Activated naive CD8-positive, alpha-beta T cell treated with anti-CD3 and anti-CD28 coated beads for 36 hours (primary cell): ENCODE results near the gene PRM1. TPM values are rescaled to one million over a fixed set of nuclear protein-coding genes. Genes with fewer than 3 reads are reported as not detected.

Experiments used
- DNase-seq: peaks from one replicate; pipeline ENCODE4 v3.0.0; 2021
- H3K27ac Mint-ChIP-seq: one replicate; pipeline ENCODE4 v1.8.0; 2022; ENCODE audit warnings: mild to moderate bottlenecking, moderate library complexity, mixed read lengths
- H3K27me3 Mint-ChIP-seq: one replicate; pipeline ENCODE4 v1.8.0; 2022; ENCODE audit warnings: mild to moderate bottlenecking, mixed read lengths
- H3K36me3 Mint-ChIP-seq: one replicate; pipeline ENCODE4 v1.8.0; 2021; ENCODE audit warnings: mild to moderate bottlenecking, mixed read lengths
- H3K4me1 Mint-ChIP-seq: one replicate; pipeline ENCODE4 v1.8.0; 2021; ENCODE audit warnings: mixed read lengths
- H3K4me3 Mint-ChIP-seq: one replicate; pipeline ENCODE4 v1.8.0; 2022; ENCODE audit warnings: mild to moderate bottlenecking, moderate library complexity, mixed read lengths
- H3K9me3 Mint-ChIP-seq: one replicate; pipeline ENCODE4 v1.8.0; 2022; ENCODE audit warnings: mixed read lengths
- total RNA-seq, 2 experiments: library from RNA; stranded (reverse); gene quantifications; one replicate each; pipeline ENCODE4 v1.2.3, GENCODE V29; 2021

PRM1 gene
- total RNA-seq, 2 experiments from 2014 or later = not detected

DNA sequence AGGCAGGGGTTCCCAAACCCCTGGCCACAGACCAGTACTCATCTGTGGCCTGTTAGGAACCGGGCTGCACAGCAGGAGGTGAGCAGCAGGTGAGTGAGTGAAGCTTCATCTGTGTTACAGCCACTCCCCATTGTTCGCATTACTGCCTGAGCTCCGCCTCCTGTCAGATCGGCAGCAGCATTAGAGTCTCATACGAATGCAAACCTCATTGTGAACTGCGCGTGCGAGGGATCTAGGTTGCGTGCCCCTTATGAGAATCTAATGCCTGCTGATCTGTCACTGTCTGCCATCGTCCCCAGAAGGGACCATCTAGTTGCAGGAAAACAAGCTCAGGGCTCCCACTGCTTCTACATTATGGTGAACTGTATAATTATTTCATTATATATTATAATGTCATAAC lies 39.0 kb upstream of the PRM1 start:
- no peak for DNase-seq
- H3K27ac Mint-ChIP-seq = no peak overlapping the region
- no peaks in the 10 kb centered on the region for H3K27me3 Mint-ChIP-seq
- no peaks in the 10 kb centered on the region for H3K9me3 Mint-ChIP-seq
- no peak overlapping the region for H3K4me3 Mint-ChIP-seq
- no peaks in the 10 kb centered on the region for H3K36me3 Mint-ChIP-seq
- H3K4me1 Mint-ChIP-seq = peaks cover 4% of the 10 kb centered on the region

DNA sequence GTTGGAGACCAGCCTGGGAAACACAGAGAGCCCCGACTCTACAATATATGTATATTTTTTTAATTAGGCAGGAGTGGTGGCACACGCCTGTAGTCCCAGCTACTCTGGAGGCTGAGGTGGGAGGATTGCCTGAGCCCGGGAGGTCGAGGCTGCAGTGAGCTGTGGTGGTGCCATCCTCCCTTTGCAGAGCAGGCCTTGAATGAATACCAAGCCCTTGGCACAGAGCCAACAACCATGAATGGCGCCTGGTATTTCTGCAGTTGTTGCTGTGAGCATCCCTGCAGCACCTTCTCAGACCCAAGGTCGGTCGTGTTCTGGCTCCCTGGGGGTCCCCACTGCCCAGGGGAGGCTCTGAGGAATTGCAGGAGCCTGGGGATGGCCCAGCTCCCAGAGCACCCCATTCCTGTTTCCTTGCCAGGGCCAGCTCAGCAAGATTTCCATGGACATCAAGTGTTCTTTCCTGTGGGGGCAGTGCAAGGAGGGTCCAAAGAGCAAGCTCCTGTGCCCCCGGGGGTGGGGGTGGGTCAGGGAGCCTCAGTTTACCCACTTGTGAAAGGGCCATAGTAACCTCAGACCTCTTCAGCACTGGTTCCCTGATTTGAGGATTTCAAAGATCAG lies 38.5 kb upstream of the PRM1 start:
- H3K27ac Mint-ChIP-seq = no peak overlapping the region

DNA sequence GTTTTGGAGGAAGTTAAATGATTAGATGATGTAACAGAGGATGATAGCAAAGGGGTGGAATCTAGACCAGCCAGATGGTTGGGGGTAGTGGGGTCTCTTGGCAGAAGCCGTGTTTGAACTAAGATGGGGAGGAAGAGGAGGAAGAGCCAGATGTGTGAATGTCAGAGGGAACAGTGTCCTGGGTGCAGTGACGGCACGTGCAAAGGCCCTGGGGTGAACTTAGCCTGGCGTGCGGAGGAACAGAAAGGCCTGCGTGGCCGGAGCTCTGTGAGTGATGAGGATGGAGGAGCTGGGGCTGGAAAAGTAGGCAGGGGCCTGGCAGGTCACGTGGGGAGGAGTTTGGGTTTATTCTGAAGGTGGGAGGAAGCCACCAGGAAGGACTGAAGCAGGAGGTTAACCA lies 37.7 kb upstream of the PRM1 start:
- no peaks in the 10 kb centered on the region for H3K27me3 Mint-ChIP-seq
- H3K36me3 Mint-ChIP-seq = no peaks in the 10 kb centered on the region
- H3K9me3 Mint-ChIP-seq = no peaks in the 10 kb centered on the region
- H3K27ac Mint-ChIP-seq = no peak overlapping the region
- no peaks in the 10 kb centered on the region for H3K4me1 Mint-ChIP-seq
- DNase-seq = no peak
- H3K4me3 Mint-ChIP-seq = no peak overlapping the region

More for the DNA sequence above, 38.5 kb upstream of the PRM1 start:
- Mint-ChIP-seq H3K36me3 (no peaks in the 10 kb centered on the region), H3K9me3 (no peaks in the 10 kb centered on the region), H3K27me3 (no peaks in the 10 kb centered on the region), H3K4me3 (no peak overlapping the region), H3K4me1 (no peaks in the 10 kb centered on the region)
- no peak for DNase-seq

DNA sequence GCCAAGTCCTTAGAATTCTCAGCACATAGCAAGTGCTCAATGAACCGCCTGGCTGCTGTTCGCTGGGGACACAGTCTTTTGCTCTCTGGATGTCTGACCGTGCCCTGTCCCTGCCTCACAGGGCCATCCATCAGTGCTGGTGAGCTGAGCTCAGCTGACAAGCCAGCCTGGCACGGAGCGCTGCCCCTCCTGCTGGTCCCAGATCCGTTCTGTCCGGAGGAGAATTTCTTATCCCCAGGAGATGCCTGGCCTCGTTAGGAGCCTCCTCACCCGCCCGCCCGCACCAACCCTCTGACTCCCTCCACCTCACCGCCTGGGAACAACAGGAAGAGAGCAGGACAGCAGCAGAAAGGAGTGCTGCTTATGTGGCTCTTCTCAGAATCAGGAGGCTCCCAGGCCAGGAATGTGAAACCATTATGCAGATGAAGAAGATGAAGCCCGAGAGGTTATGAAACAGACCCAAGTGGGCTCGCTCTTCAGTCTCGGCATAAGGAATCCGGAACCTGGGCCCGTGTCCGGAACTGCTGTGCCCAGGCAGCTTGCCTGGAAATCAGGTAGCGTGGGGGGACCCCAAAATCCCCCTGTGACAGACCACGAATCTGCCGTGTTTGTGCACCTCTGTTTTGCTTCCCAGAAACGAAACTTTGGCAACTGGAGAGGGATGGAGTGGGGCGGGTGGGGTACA lies 35.3 kb upstream of the PRM1 start:
- Mint-ChIP-seq H3K4me1 (peaks cover 22% of the 10 kb centered on the region), H3K4me3 (no peak overlapping the region), H3K27me3 (no peaks in the 10 kb centered on the region), H3K27ac (peak overlapping the region; percentile 6), H3K9me3 (no peaks in the 10 kb centered on the region), H3K36me3 (no peaks in the 10 kb centered on the region)
- DNase-seq = no peak

DNA sequence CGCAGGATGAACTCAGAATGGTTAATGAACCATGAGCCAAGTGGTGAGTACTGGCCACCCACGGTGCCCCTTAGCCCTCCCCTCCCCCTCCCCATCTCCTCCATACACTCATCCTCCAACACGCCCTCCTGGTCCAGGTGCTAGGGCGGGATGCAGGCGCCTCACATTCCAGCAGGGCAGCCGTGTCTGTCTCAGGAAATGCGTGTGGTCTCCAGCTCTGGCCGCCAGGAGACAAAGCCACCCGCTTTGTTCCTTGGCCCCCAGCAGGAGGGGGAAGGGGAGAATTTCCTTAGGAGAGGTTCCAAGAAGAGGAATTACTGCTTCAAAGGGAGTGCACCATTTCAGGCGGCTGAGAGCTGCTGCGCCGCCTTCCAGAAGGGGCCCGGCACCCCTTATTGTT lies 34.4 kb upstream of the PRM1 start:
- H3K36me3 Mint-ChIP-seq = no peaks in the 10 kb centered on the region
- no peak for DNase-seq
- no peak overlapping the region for H3K27ac Mint-ChIP-seq
- peaks cover 31% of the 10 kb centered on the region for H3K4me1 Mint-ChIP-seq
- H3K27me3 Mint-ChIP-seq = no peaks in the 10 kb centered on the region
- no peaks in the 10 kb centered on the region for H3K9me3 Mint-ChIP-seq
- H3K4me3 Mint-ChIP-seq = no peak overlapping the region

DNA sequence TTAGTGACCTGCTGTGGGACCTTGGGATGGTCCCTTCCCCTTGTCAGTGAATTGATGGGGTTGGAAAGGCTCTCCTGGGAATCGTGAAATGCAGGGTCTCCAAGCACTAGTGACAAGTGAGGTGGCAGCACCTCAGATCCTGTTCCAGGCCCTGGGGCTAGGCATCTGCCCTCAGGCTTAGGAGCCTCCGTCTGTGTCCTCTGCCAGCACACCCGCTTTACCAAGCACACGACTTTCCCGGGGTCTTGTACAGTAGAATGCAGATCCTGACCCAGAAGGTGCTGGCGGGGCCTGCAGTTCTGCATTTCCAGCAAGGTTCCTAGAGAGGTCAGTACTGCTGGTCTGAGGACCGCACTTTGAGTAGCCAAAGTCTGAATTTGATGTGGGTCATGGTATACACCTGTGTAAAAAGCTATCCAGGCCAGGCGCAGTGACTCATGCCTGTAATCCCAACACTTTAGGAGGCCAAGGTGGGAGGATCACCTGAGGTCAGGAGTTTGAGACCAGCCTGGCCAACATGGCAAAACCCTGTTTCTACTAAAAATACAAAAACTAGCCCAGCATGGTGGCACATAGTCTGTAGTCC lies 33.3 kb upstream of the PRM1 start:
- Mint-ChIP-seq H3K4me1 (peaks cover 38% of the 10 kb centered on the region), H3K27ac (no peak overlapping the region), H3K36me3 (no peaks in the 10 kb centered on the region), H3K4me3 (no peak overlapping the region), H3K9me3 (peaks cover 2% of the 10 kb centered on the region), H3K27me3 (no peaks in the 10 kb centered on the region)
- DNase-seq = no peak

DNA sequence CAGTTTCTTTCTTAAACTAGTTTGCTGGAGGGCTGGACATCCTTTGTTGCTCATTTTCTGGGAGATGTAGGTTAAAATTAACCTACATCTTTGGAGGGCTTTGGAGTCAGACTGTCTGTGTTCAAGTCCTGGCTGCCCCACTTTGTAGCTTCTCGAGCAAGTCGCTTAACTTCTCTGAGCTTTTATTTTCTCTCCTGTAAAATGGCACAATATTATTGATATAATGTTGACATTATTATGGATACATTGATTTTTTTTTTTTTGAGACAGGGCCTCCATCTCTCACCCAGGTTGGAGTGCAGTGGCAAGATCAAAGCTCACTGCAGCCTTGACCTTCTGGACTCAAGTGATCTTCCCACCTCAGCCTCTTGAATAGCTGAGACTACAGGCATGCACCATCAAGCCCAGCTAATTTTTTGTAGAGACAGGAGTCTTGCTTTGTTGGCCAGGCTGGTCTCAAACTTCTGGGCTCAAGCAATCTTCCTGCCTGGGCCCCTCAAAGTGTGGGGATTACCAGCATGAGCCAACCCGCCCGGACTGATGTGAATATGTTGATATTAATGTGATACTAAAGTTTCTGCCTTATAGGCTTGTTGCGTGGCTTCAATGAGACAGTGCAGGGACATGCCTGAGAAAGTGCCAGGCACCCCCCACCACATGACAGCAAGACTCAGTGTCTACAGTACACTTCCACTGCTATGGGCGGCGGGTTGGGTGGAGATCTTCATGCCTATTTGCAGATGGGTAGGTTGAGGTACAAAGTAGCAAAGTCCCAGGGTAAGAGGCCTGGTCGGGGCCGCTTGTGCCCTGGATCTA lies 32.6 kb upstream of the PRM1 start:
- peak overlapping the region; percentile 17 for H3K27ac Mint-ChIP-seq
- H3K27me3 Mint-ChIP-seq = no peaks in the 10 kb centered on the region
- peaks cover 39% of the 10 kb centered on the region for H3K4me1 Mint-ChIP-seq

DNA sequence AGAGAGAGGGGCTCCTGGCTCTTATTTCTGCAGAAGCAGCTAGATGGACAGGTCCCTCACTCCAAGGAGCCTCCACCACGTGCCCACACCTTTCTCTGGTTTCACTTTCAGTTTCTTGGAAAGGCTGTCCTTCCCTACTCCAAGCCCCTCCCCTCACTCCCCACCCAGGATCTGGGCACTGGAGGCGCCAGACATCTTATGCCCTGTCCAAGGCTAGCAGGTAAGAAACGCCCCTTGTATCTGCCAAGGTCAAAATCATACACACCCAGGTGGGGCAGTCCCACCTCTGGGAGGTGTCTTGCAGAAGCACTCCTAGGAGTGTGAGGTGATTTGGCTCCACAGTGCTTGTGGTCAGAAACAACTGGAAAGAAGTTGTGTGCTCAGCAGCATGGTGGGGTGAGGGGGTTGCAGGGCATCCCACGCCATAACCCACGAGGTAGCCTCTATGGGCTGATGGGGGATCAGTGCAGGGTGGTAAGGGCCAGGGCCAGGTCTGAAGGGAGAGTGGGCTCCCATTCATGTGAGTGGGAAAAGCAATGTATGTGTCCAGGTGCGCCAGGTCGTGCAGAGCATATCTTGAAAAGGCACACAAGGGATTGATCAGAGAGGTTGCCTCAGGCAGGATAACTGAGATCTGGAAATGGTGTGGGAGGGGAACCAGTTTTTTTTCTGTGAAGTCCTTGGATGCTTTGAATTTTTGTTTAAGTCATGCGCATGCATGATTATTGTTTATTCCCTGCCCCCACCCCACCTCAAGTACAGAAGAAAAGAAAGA lies 31.8 kb upstream of the PRM1 start:
- Mint-ChIP-seq H3K27ac (peak overlapping the region; percentile 58), H3K27me3 (no peaks in the 10 kb centered on the region)

More for the DNA sequence above, 32.6 kb upstream of the PRM1 start:
- peaks cover 2% of the 10 kb centered on the region for H3K9me3 Mint-ChIP-seq
- H3K4me3 Mint-ChIP-seq = no peak overlapping the region
- DNase-seq = no peak
- no peaks in the 10 kb centered on the region for H3K36me3 Mint-ChIP-seq

DNA sequence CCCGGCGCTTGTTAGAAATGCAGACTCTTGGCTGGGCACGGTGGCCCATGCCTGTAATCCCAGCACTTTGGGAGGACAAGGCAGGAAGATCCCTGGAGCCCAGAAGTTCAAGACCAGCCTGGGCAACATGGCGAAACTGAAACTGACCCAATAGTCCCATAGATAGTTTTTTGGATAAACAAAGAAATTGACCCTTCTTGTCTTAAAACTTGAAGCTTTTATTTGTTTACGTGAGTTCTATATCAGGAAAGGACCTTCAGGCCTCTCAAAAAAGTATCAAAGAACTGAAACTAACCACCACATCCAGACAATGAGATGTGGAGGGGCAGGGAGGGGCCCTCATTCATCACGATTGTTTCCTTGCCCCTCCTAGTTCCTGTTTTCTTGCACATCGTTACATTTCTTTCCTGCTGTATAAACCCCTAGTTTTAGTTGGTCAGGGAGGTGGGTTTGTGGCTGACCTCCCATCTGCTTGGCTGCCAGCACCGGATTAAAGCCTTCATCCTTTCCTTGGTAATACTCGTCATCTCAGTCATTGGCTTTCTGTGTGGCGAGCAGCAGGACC lies 29.9 kb upstream of the PRM1 start:
- Mint-ChIP-seq H3K27me3 (no peaks in the 10 kb centered on the region), H3K4me1 (peaks cover 41% of the 10 kb centered on the region), H3K36me3 (no peaks in the 10 kb centered on the region)

More for the DNA sequence above, 31.8 kb upstream of the PRM1 start:
- DNase-seq = peak; percentile 42
- Mint-ChIP-seq H3K4me3 (no peak overlapping the region), H3K4me1 (peaks cover 41% of the 10 kb centered on the region), H3K9me3 (peaks cover 2% of the 10 kb centered on the region), H3K36me3 (no peaks in the 10 kb centered on the region)

DNA sequence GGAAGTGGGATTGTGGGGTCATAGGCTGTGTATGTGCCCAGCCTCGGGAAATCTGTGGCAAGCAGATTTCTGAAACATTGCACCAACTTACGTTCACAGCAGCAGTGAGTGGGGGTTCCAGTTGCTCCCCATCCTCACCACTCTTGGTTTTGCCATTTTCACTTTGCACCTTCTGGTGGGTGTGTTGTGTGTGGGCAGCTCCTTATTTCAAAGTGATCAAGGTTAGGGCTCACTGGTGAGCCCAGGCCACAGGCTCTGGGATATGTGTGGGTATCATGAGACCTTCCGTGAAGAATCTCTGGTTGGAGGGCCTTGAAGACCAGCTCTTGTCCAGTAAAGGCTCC lies 29.5 kb upstream of the PRM1 start:
- no peaks in the 10 kb centered on the region for H3K36me3 Mint-ChIP-seq
- no peak overlapping the region for H3K4me3 Mint-ChIP-seq
- DNase-seq = no peak
- H3K4me1 Mint-ChIP-seq = peaks cover 41% of the 10 kb centered on the region
- H3K27ac Mint-ChIP-seq = peak overlapping the region; percentile 80
- no peaks in the 10 kb centered on the region for H3K27me3 Mint-ChIP-seq
- H3K9me3 Mint-ChIP-seq = peaks cover 2% of the 10 kb centered on the region

More for the DNA sequence above, 29.9 kb upstream of the PRM1 start:
- peak; percentile 32 for DNase-seq
- Mint-ChIP-seq H3K4me3 (no peak overlapping the region), H3K27ac (peak overlapping the region; percentile 80), H3K9me3 (peaks cover 2% of the 10 kb centered on the region)

DNA sequence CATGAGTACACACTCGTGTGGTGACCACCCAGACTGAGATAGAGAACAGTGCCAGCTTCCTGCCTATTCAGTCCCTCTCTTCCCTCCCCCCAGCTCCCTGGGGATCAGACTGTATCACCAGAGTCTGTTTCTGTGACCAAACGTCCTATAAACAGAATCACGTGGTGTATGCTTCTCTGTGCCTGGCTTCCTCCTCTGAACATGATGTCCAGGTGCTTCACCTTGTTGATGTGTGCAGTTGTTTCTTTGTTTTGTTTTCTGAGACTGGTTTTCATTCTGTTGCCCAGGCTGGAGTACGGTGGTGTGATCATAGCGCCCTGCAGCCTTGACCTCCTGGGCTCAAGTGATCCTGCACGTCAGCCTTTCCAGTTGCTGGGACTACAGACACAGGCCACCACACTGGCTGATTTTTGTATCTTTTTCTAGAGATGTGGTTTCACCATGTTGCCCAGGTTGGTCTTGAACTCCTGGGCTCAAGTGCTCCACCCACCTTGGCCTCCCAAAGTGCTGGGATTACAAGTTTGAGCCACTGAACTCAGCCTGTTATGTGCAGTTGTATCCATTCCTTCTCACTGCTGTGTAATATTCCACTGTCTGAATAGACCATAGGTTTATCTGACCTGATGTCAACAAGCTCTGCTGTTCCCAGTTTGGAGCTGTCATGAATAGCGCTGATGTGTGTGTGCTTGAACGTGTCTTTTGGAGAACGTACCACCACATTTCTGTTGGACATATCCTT lies 28.9 kb upstream of the PRM1 start:
- peak overlapping the region; percentile 27 for H3K27ac Mint-ChIP-seq
- no peak for DNase-seq
- no peaks in the 10 kb centered on the region for H3K36me3 Mint-ChIP-seq
- no peak overlapping the region for H3K4me3 Mint-ChIP-seq
- H3K9me3 Mint-ChIP-seq = peaks cover 2% of the 10 kb centered on the region
- H3K27me3 Mint-ChIP-seq = no peaks in the 10 kb centered on the region
- H3K4me1 Mint-ChIP-seq = peaks cover 41% of the 10 kb centered on the region

DNA sequence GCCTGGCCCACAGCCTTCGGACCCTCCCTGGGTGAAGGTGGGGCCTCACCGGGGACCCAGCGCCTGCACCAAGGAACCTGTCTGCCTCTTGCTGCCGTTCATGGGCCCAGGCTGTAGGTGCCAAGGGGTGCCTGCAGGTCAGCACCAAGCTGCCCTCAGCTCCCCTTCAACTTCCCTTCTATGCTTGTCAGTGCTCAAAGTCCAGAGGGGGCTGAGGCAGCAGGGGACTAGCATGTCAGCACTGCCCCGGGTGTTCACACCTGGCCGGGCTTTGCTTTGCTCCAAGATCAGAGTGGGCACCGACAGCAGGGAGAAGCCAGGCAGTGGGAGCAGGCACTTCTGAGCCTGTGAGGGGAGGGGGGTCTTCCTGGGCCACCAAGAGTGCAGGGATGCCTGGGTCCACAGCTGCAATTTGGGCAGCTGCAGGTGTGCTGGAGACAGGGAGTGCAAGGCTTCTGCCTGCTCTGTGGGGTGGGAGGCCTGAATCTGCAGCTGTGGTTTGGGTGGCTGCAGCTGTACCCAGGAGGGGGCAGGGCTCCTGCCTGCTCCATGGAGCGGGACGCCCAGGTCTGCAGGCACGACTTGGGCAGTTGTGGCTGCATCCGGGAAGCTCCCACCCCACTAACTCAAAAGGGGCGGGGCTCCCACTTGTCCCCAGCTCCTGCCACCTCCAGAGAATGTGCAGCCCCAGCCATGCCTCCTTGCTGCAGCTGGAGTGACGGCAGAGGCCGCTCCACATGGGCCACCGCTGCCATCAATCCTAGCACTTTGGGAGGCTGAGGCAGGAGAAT lies 27.6 kb upstream of the PRM1 start:
- H3K27me3 Mint-ChIP-seq = no peaks in the 10 kb centered on the region
- no peak overlapping the region for H3K4me3 Mint-ChIP-seq
- H3K36me3 Mint-ChIP-seq = no peaks in the 10 kb centered on the region
- no peak overlapping the region for H3K27ac Mint-ChIP-seq
- H3K4me1 Mint-ChIP-seq = peaks cover 40% of the 10 kb centered on the region
- no peak for DNase-seq
- peaks cover 2% of the 10 kb centered on the region for H3K9me3 Mint-ChIP-seq
